H1 (cell line): ENCODE data around the gene TTC3. TPM values are rescaled to one million over a fixed set of nuclear protein-coding genes. Genes with fewer than 3 reads are reported as not detected.

Source experiments
- CHD7 ChIP-seq: fragments of 300-600 bp; sonication (generic); IDR thresholded peaks from 2 replicates; pipeline ENCODE4 v1.7.1; 2012; ENCODE audit warnings: low read length, moderate library complexity, mild to moderate bottlenecking, inconsistent platforms; ENCODE audit not compliant: insufficient replicate concordance
- HDAC6 ChIP-seq: IDR thresholded peaks from one replicate; pipeline ENCODE4 v1.7.1; 2012; ENCODE audit warnings: low read depth, mild to moderate bottlenecking, inconsistent platforms, low read length, moderate library complexity
- NRF1 ChIP-seq: IDR thresholded peaks from 2 replicates; pipeline ENCODE4 v1.6.1; 2011; ENCODE audit warnings: mild to moderate bottlenecking, low read depth, low read length, improper control_type of control experiment
- RXRA ChIP-seq: IDR thresholded peaks from 2 replicates; pipeline ENCODE4 v1.6.1; 2011; ENCODE audit warnings: low read depth, mild to moderate bottlenecking, low read length, moderate library complexity; ENCODE audit not compliant: insufficient read depth
- TCF12 ChIP-seq: IDR thresholded peaks from 2 replicates; pipeline ENCODE4 v1.6.1; 2011; ENCODE audit warnings: low read depth, mild to moderate bottlenecking, low read length
- polyA plus RNA-seq, 7 experiments: library from polyadenylated mRNA; depleted of rRNA in 3 of 7; stranded (reverse) in 5 of 7; unstranded in 2 of 7; fragments of >200 nt in 5 of 7; fragments of 200-250 nt in 2 of 7; gene quantifications; 1 replicate in 5 of 7; 2 replicates in 1 of 7; 4 replicates in 1 of 7; pipeline versions ENCODE4 v1.2.1 to v1.2.3, GENCODE V29; 2011 to 2013; ENCODE audit warnings: missing spikeins in 2 of 7, mixed read lengths in 2 of 7
- total RNA-seq: library from RNA; stranded (reverse); fragmentation: NEBNext Ultra II Directional; extraction: Animal tissue kit (Norgen Biotek cat#: 25700); gene quantifications from 2 replicates; pipeline ENCODE4 v1.2.1, GENCODE V29; 2021
- TF ChIP-seq, protein P1 (sequence below): IDR thresholded peaks from 2 replicates; pipeline ENCODE4 v1.6.1; 2012; ENCODE audit warnings: low read length, inconsistent platforms

TTC3 gene
- total and polyA plus RNA-seq, 2 of the 8 experiments (the other 6 are each of a cell fraction or from before 2014, with no cell fraction given), result 11.0 to 36.2 TPM

DNA sequence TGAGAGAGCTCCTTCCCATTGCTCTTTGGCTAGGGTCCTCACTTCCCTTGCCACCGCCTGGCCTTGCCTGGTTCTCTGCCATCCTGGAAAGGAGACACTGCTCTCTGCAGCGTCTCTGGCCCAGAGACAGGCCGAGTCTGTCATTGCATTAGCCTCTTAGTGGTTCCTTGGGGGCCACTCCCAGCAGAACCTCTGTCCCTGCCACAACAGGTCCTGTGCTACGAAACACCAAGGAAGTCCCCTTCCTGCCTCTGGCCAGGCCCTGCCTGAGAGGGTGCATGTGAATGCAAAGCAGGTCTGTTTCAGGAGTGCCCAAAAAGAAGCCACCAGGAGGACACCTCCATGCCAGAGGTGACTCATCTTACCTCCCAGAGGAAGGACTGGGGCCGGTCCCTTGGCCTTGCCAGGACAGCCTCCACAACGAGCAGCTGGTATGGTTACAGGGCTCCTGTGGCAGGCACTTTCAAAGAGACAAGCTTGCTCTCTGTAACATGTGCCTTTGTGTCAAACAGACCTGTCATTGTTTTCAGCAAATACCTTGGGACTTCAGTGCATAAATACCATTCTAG, 134.5 kb downstream of the TTC3 start (continued):
- no peak for TF ChIP-seq CHD7
- no peak for TF ChIP-seq NRF1
- no peak for TF ChIP-seq RXRA
- TF ChIP-seq HDAC6, result no peak
- TF ChIP-seq TCF12, result no peak
- TF ChIP-seq, protein P1, sequence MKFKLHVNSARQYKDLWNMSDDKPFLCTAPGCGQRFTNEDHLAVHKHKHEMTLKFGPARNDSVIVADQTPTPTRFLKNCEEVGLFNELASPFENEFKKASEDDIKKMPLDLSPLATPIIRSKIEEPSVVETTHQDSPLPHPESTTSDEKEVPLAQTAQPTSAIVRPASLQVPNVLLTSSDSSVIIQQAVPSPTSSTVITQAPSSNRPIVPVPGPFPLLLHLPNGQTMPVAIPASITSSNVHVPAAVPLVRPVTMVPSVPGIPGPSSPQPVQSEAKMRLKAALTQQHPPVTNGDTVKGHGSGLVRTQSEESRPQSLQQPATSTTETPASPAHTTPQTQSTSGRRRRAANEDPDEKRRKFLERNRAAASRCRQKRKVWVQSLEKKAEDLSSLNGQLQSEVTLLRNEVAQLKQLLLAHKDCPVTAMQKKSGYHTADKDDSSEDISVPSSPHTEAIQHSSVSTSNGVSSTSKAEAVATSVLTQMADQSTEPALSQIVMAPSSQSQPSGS, result no peak
